HL-60 (cell line): ENCODE data around the gene RAB11B.

ENCODE experiments used
- CTCF ChIP-seq: IDR thresholded peaks from one replicate; pipeline ENCODE4 v1.5.1; 2011; ENCODE audit warnings: low read length, control low read depth, inconsistent platforms; ENCODE audit not compliant: insufficient read depth
- POLR2AphosphoS5 ChIP-seq: IDR thresholded peaks from 2 replicates; pipeline ENCODE4 v1.6.1; 2012; ENCODE audit warnings: low read depth

DNA sequence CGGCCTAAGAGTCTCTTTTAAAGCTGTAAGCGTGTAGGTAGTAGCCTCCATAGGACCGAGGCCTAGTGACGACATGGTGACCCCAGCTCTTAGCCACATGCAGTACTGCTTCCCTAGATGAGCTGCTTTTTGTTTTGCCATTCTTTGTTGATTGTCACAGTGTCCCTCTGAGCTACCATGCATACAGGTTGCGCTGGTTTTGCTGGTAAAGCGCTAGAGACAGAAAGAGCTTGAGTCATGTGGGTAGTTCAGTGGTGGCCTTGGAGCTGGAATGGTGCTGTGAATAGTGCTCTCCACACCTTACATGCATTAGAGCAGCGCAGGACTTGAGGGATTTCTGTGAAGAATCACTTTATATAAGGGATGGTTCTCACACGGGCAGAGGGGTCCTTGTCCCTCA is 59.7 kb downstream of the RAB11B start:
- TF ChIP-seq CTCF (no peak), POLR2AphosphoS5 (no peak)
